SU-DHL-6 (cell line): Measurements from ENCODE around the gene UBE2L5.

Source experiments
- EZH2phosphoT487 ChIP-seq: fragments of 200-600 bp; sonication (generic), shearing (Covaris generic); conservative IDR thresholded peaks from 2 replicates; pipeline ENCODE4 v1.6.1; 2018; ENCODE audit warnings: mild to moderate bottlenecking, antibody characterized with exemption, low read length, moderate library complexity, mixed read lengths
- TF ChIP-seq, protein P1 (sequence below): fragments of 200-600 bp; sonication (generic); IDR thresholded peaks from one replicate; pipeline ENCODE4 v1.5.1; 2017; ENCODE audit warnings: antibody characterized with exemption, mild to moderate bottlenecking, low read length, moderate library complexity; ENCODE audit not compliant: insufficient read depth, poor library complexity, severe bottlenecking

DNA sequence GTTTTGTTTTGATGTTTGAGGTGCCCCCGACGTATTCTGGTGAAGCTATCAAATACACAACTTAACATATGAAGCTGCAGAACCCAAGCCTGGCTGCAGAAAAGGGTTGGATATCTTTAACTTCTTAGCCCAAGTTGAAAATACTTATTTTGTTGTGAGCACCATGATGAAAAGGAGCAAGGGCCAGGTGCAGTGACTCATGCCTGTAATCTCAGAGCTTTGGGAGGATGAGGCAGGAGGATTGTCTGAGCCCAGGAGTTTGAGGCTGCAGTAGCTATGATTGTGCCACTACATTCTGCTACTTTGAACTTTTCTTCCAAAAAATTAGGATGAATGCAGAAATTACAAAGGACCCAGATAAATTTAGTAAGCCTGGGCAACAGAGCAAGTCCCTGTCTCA lies 44.1 kb upstream of the UBE2L5 start:
- TF ChIP-seq, protein P1, sequence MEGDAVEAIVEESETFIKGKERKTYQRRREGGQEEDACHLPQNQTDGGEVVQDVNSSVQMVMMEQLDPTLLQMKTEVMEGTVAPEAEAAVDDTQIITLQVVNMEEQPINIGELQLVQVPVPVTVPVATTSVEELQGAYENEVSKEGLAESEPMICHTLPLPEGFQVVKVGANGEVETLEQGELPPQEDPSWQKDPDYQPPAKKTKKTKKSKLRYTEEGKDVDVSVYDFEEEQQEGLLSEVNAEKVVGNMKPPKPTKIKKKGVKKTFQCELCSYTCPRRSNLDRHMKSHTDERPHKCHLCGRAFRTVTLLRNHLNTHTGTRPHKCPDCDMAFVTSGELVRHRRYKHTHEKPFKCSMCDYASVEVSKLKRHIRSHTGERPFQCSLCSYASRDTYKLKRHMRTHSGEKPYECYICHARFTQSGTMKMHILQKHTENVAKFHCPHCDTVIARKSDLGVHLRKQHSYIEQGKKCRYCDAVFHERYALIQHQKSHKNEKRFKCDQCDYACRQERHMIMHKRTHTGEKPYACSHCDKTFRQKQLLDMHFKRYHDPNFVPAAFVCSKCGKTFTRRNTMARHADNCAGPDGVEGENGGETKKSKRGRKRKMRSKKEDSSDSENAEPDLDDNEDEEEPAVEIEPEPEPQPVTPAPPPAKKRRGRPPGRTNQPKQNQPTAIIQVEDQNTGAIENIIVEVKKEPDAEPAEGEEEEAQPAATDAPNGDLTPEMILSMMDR = no peak
- TF ChIP-seq EZH2phosphoT487 = no peak
